HepG2 (cell line): Measurements from ENCODE around the gene PPP2R2C. TPM values are rescaled to one million over a fixed set of nuclear protein-coding genes. Genes with fewer than 3 reads are reported as not detected.

Experiments
- AHR ChIP-seq: IDR thresholded peaks from 2 replicates; pipeline ENCODE4 v1.6.1; 2018; ENCODE audit warnings: missing genetic modification reagents, missing compliant biosample characterization
- ARHGAP35 ChIP-seq: sonication (generic); formaldehyde crosslinking; IDR thresholded peaks from 2 replicates; pipeline ENCODE4 v1.9.0; 2022; ENCODE audit warnings: mild to moderate bottlenecking, inconsistent platforms, moderate library complexity, missing genetic modification reagents, borderline replicate concordance
- ELF3 ChIP-seq: IDR thresholded peaks from 2 replicates; pipeline ENCODE4 v1.6.1; 2016; ENCODE audit warnings: missing genetic modification reagents, missing compliant biosample characterization
- HOMEZ ChIP-seq: IDR thresholded peaks from 2 replicates; pipeline ENCODE4 v1.6.1; 2016; ENCODE audit warnings: low read depth
- IRF9 ChIP-seq: sonication (generic); formaldehyde crosslinking; IDR thresholded peaks from 2 replicates; pipeline ENCODE4 v1.8.0; 2022; ENCODE audit warnings: missing genetic modification reagents, mild to moderate bottlenecking, borderline replicate concordance
- LCORL ChIP-seq, 2 experiments: fragments of 450-650 bp in 1 of 2; sonication (generic) in 1 of 2; formaldehyde crosslinking in 1 of 2; IDR thresholded peaks; 2 replicates each; pipeline versions ENCODE4 v1.5.0 to v1.6.1; 2017 to 2020; ENCODE audit warnings: antibody characterized with exemption in 1 of 2, missing genetic modification reagents in 1 of 2
- NFKBIZ ChIP-seq: IDR thresholded peaks from 2 replicates; pipeline ENCODE4 v1.6.1; 2018; ENCODE audit warnings: missing genetic modification reagents, missing compliant biosample characterization
- NR3C1 ChIP-seq: sonication (generic); formaldehyde crosslinking; IDR thresholded peaks from 2 replicates; pipeline ENCODE4 v1.4.0; 2020; ENCODE audit warnings: missing genetic modification reagents
- ONECUT2 ChIP-seq: sonication (generic); formaldehyde crosslinking; IDR thresholded peaks from 2 replicates; pipeline ENCODE4 v1.4.0; 2020; ENCODE audit warnings: missing genetic modification reagents
- PHB2 ChIP-seq: fragments of 450-650 bp; IDR thresholded peaks from 2 replicates; pipeline ENCODE4 v1.6.1; 2018; ENCODE audit not compliant: partially characterized antibody
- RAD51 ChIP-seq: fragments of 450-650 bp; IDR thresholded peaks from 2 replicates; pipeline ENCODE4 v1.6.1; 2016; ENCODE audit warnings: borderline replicate concordance
- SP2 ChIP-seq: sonication (generic); formaldehyde crosslinking; IDR thresholded peaks from 2 replicates; pipeline ENCODE4 v1.5.1; 2020; ENCODE audit warnings: mild to moderate bottlenecking, missing genetic modification reagents
- TGIF2 ChIP-seq: IDR thresholded peaks from 2 replicates; pipeline ENCODE4 v1.6.1; 2016; ENCODE audit warnings: control low read depth, missing compliant biosample characterization
- ZBTB46 ChIP-seq: sonication (generic); formaldehyde crosslinking; IDR thresholded peaks from 2 replicates; pipeline ENCODE4 v1.4.0; 2020; ENCODE audit warnings: mild to moderate bottlenecking, missing genetic modification reagents, borderline replicate concordance
- ZFP91 ChIP-seq: sonication (generic); formaldehyde crosslinking; IDR thresholded peaks from 2 replicates; pipeline ENCODE4 v1.9.0; 2022; ENCODE audit warnings: missing genetic modification reagents, mild to moderate bottlenecking, borderline replicate concordance
- ZKSCAN1 ChIP-seq: fragments of 150-350 bp; IDR thresholded peaks from 2 replicates; pipeline ENCODE4 v1.6.1; 2014; ENCODE audit warnings: low read length
- ZMYM4 ChIP-seq: sonication (generic); formaldehyde crosslinking; IDR thresholded peaks from 2 replicates; pipeline ENCODE4 v1.8.1; 2023; ENCODE audit warnings: mild to moderate bottlenecking, missing genetic modification reagents
- ZNF17 ChIP-seq: sonication (generic); formaldehyde crosslinking; IDR thresholded peaks from 2 replicates; pipeline ENCODE4 v1.5.0; 2020; ENCODE audit warnings: mild to moderate bottlenecking, missing genetic modification reagents
- ZNF317 ChIP-seq: sonication (generic); formaldehyde crosslinking; IDR thresholded peaks from 2 replicates; pipeline ENCODE4 v1.5.0; 2020; ENCODE audit warnings: mild to moderate bottlenecking, missing genetic modification reagents
- ZNF530 ChIP-seq: sonication (generic); formaldehyde crosslinking; IDR thresholded peaks from 2 replicates; pipeline ENCODE4 v1.5.0; 2020; ENCODE audit warnings: low read depth, mild to moderate bottlenecking, missing genetic modification reagents
- ZNF547 ChIP-seq: sonication (generic); formaldehyde crosslinking; IDR thresholded peaks from 2 replicates; pipeline ENCODE4 v1.5.1; 2020; ENCODE audit warnings: mild to moderate bottlenecking, missing genetic modification reagents
- ZNF549 ChIP-seq: sonication (generic); formaldehyde crosslinking; IDR thresholded peaks from 2 replicates; pipeline ENCODE4 v1.5.0; 2020; ENCODE audit warnings: missing genetic modification reagents
- ZNF570 ChIP-seq: sonication (generic); formaldehyde crosslinking; IDR thresholded peaks from 2 replicates; pipeline ENCODE4 v1.4.0; 2020; ENCODE audit warnings: mild to moderate bottlenecking, missing genetic modification reagents, borderline replicate concordance
- ZNF724P ChIP-seq: sonication (generic); formaldehyde crosslinking; IDR thresholded peaks from 2 replicates; pipeline ENCODE4 v1.8.0; 2022; ENCODE audit warnings: missing genetic modification reagents, borderline replicate concordance
- ZSCAN25 ChIP-seq: sonication (generic); formaldehyde crosslinking; IDR thresholded peaks from 2 replicates; pipeline ENCODE4 v1.8.0; 2022; ENCODE audit warnings: mild to moderate bottlenecking, missing genetic modification reagents
- polyA plus RNA-seq, 8 experiments: library from polyadenylated mRNA; depleted of rRNA in 3 of 8; stranded (reverse) in 7 of 8; unstranded in 1 of 8; fragments of >200 nt; fragmentation: Illumina TruSeq in 4 of 8; extraction: Trizol in 4 of 8; gene quantifications; 2 replicates each; pipeline versions ENCODE4 v1.2.1 to v1.2.3, GENCODE V29; 2011 to 2016; ENCODE audit warnings: low read depth in 4 of 8, missing spikeins in 1 of 8, mixed read lengths in 1 of 8; ENCODE audit not compliant: insufficient read depth in 1 of 8
- total RNA-seq, 5 experiments: library from RNA; depleted of rRNA; stranded (reverse); fragments of >200 nt; fragmentation: Illumina TruSeq; extraction: Trizol; gene quantifications; 2 replicates each; pipeline ENCODE4 v1.2.3, GENCODE V29; 2016; ENCODE audit warnings: low read depth in 1 of 5

Gene PPP2R2C
- total and polyA plus RNA-seq, 2 of the 13 experiments (the other 11 are each of a cell fraction or from before 2014, with no cell fraction given): 0.60 to 8.6 TPM

GRCh38 chr4:6322761-6323566 is 149.4 kb downstream of the PPP2R2C start (continued):
- peak; percentile 70 for TF ChIP-seq IRF9 (CRISPR knock-in tag)
- TF ChIP-seq ZSCAN25 (CRISPR knock-in tag): no peak
- no peak for TF ChIP-seq NR3C1 (CRISPR knock-in tag)
- TF ChIP-seq ZMYM4 (CRISPR knock-in tag): 0 out of 2 replicates have a peak, but pooled peaks have one; percentile 40
- TF ChIP-seq ZNF724P (CRISPR knock-in tag): no peak; the same call in 1 of the 2 replicates
- TF ChIP-seq NFKBIZ (CRISPR knock-in tag): no peak
- TF ChIP-seq ZNF570 (CRISPR knock-in tag): no peak
- no peak for TF ChIP-seq ZBTB46 (CRISPR knock-in tag)
- 0 out of 2 replicates have a peak, but pooled peaks have one; percentile 14 for TF ChIP-seq HOMEZ (CRISPR knock-in tag)
- TF ChIP-seq ZNF317: no peak; the same call in 1 of the 2 replicates
- TF ChIP-seq LCORL (IDR thresholded peaks at IDR 0.05): no peak
- peak; percentile 60; the same call in 1 of the 2 replicates for TF ChIP-seq LCORL (CRISPR knock-in tag; IDR thresholded peaks at IDR 0.05)
- peak; percentile 59; the same call in 1 of the 2 replicates for TF ChIP-seq ZFP91 (CRISPR knock-in tag)
- no peak for TF ChIP-seq ZNF547 (CRISPR knock-in tag)
- TF ChIP-seq PHB2: no peak
- no peak for TF ChIP-seq ONECUT2 (CRISPR knock-in tag)
- TF ChIP-seq SP2 (CRISPR knock-in tag): no peak
- TF ChIP-seq ZNF530 (CRISPR knock-in tag): no peak
- TF ChIP-seq AHR (CRISPR knock-in tag): no peak
- peak; percentile 92 for TF ChIP-seq ELF3
- TF ChIP-seq ZKSCAN1: no peak
- no peak; the same call in 1 of the 2 replicates for TF ChIP-seq TGIF2 (CRISPR knock-in tag)
- peak; percentile 50; the same call in 1 of the 2 replicates for TF ChIP-seq ARHGAP35 (CRISPR knock-in tag)
- TF ChIP-seq RAD51: no peak
- no peak for TF ChIP-seq ZNF17 (CRISPR knock-in tag)
- TF ChIP-seq ZNF549 (CRISPR knock-in tag): no peak
